Measurements from ENCODE around the gene PIAS4. TPM values are rescaled to one million over a fixed set of nuclear protein-coding genes. Genes with fewer than 3 reads are reported as not detected.

The PIAS4 gene
- total and polyA plus RNA-seq, 5 donors from 2014 or later = 4.1 to 25.4 (median 4.6) TPM

DNA sequence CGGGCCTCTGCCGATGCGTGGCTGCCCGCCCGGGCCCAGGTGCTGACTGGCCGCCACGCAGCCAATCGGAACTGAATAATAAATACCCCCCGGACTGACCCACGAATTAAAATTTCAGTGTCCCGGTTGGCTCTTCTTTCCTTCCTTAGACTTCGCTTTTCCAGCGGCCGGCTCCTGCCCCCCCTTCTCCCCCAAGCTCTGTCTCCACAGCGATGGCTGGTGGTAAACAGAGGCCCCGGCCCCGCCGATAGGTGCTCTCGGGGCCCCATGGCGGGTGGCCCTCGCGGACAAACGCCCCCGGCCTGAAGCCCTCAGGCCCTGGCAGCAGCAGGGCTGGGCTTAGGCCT, 56.6 kb downstream of the PIAS4 start:
- ATAC-seq (ENCODE audit: low read depth in 2 of 2) = no peak
- no peak for DNase-seq
- Histone ChIP-seq H3K36me3 (ENCODE audit: control insufficient read depth, insufficient read depth, low read length) (peaks cover 8% of the 10 kb centered on the region), H3K4me1 (ENCODE audit: control insufficient read depth, insufficient read depth, low read length, poor library complexity, severe bottlenecking) (peaks cover 75% of the 10 kb centered on the region), H3K27me3 (ENCODE audit: control insufficient read depth, insufficient read depth, low read length) (no peaks in the 10 kb centered on the region), H3K27ac (ENCODE audit: insufficient read depth, low read length, poor library complexity, severe bottlenecking) (peak overlapping the region; percentile 83), H3K9me3 (ENCODE audit: control insufficient read depth in 2 of 2, low read length in 2 of 2) (no peaks in the 10 kb centered on the region), H3K4me3 (ENCODE audit: low read depth, low read length) (peak overlapping the region; percentile 48)
- H3K36me3 Mint-ChIP-seq = no peaks in the 10 kb centered on the region
- peak overlapping the region; percentile 87 to 94 (median 92) for H3K4me3 Mint-ChIP-seq
- H3K27me3 Mint-ChIP-seq = no peaks in the 10 kb centered on the region
- H3K27ac Mint-ChIP-seq = peak overlapping the region in 2 of 3 donors; percentile 29 to 83
- H3K4me1 Mint-ChIP-seq = peaks cover 4 to 52% (median 8%) of the 10 kb centered on the region in 4 donors
- H3K9me3 Mint-ChIP-seq = no peaks in the 10 kb centered on the region

DNA sequence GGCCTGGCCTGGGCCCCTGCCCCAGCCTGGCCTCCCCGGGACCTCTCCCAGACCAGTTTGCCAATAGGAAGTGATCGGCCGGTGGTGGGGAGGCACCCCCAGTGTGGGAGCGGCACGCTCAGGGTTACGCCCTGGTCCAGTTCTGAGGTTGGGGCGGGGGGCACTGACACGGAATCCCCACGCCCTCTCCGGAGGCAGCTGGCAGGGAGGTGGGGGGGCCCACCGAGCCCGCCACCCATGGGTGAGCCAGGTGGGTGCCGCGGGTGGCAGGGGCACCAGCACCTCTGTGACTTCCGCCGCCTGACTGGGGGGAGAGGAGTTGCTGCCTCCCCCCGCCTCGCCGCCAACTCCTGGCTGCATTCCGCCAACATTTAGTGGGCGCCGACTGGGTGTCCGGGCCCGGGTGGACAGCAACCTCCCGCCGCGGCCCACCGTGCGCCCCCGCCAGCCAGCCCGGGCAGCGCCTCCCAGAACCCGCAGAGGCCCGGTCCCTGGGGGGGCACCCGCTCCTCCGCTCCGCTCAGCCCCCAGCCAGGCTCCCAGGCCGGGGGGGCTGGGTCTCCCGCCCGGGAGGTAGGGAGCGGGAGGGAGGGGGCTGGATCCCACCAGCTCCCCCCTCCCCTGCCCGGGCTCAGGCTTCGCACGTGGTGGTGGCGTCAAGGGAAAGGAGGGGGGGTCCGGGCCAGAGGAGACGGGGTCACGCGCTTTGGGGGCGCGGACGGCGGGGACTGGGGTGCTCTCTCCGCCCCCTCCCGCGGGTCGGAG, 57.1 kb downstream of the PIAS4 start:
- Mint-ChIP-seq H3K9me3 (peaks cover 0 to 2% (median 0%) of the 10 kb centered on the region in 7 donors), H3K27ac (no peak overlapping the region), H3K4me1 (peaks cover 10 to 55% (median 11%) of the 10 kb centered on the region in 4 donors), H3K27me3 (no peaks in the 10 kb centered on the region), H3K36me3 (no peaks in the 10 kb centered on the region), H3K4me3 (peak overlapping the region; percentile 51 to 94 (median 73))
- Histone ChIP-seq H3K36me3 (ENCODE audit: control insufficient read depth, insufficient read depth, low read length) (peaks cover 8% of the 10 kb centered on the region), H3K27ac (ENCODE audit: insufficient read depth, low read length, poor library complexity, severe bottlenecking) (peak overlapping the region; percentile 83), H3K4me3 (ENCODE audit: low read depth, low read length) (no peak overlapping the region), H3K27me3 (ENCODE audit: control insufficient read depth, insufficient read depth, low read length) (no peaks in the 10 kb centered on the region), H3K9me3 (ENCODE audit: control insufficient read depth in 2 of 2, low read length in 2 of 2) (no peaks in the 10 kb centered on the region), H3K4me1 (ENCODE audit: control insufficient read depth, insufficient read depth, low read length, poor library complexity, severe bottlenecking) (peaks cover 75% of the 10 kb centered on the region)
- peak; percentile 51 to 60 (median 52) for DNase-seq
- ATAC-seq (ENCODE audit: low read depth in 2 of 2) = no peak

GRCh38 chr19:4065430-4066175, 58.1 kb downstream of the PIAS4 start:
- no peak overlapping the region for H3K27ac Mint-ChIP-seq
- peaks cover 71% of the 10 kb centered on the region for H3K4me1 ChIP-seq (ENCODE audit: control insufficient read depth, insufficient read depth, low read length, poor library complexity, severe bottlenecking)
- ATAC-seq (ENCODE audit: low read depth in 2 of 2) (peak; percentile 79 to 83), DNase-seq (peak; percentile 96 to 98 (median 98))
- peaks cover 0 to 3% (median 0%) of the 10 kb centered on the region in 7 donors for H3K9me3 Mint-ChIP-seq
- peaks cover 8% of the 10 kb centered on the region for H3K36me3 ChIP-seq (ENCODE audit: control insufficient read depth, insufficient read depth, low read length)
- H3K27me3 Mint-ChIP-seq = no peaks in the 10 kb centered on the region
- H3K4me3 ChIP-seq (ENCODE audit: low read depth, low read length) = no peak overlapping the region
- peaks cover 11 to 54% (median 13%) of the 10 kb centered on the region in 4 donors for H3K4me1 Mint-ChIP-seq
- H3K36me3 Mint-ChIP-seq = no peaks in the 10 kb centered on the region
- no peaks in the 10 kb centered on the region for H3K27me3 ChIP-seq (ENCODE audit: control insufficient read depth, insufficient read depth, low read length)
- H3K27ac ChIP-seq (ENCODE audit: insufficient read depth, low read length, poor library complexity, severe bottlenecking) = peak overlapping the region; percentile 90
- H3K4me3 Mint-ChIP-seq = peak overlapping the region; percentile 72 to 99 (median 86)
- H3K9me3 ChIP-seq (ENCODE audit: control insufficient read depth in 2 of 2, low read length in 2 of 2) = no peaks in the 10 kb centered on the region

DNA sequence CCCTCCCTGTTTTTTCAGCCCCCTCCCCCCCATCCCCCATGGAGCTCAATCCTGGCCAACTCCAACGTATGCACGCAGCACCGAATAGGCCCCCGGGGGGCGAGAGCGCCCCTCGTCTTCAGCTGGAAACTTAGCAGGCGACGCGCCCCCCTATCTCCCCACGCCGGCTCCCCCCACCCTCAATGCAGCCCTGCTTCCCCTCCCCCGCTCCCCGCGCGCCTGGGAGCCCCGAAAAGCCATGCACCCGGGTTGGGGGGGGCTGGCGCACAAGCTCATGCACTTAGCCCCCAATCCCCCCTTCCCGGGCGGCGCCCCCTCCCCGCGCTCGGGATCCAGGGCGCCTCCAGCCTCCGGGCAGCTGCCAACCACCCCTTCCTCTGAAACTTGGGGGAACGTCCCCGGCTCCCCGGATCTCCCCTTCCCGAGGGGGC, 58.7 kb downstream of the PIAS4 start:
- peaks cover 8% of the 10 kb centered on the region for H3K36me3 ChIP-seq (ENCODE audit: control insufficient read depth, insufficient read depth, low read length)
- no peaks in the 10 kb centered on the region for H3K9me3 ChIP-seq (ENCODE audit: control insufficient read depth in 2 of 2, low read length in 2 of 2)
- Mint-ChIP-seq H3K9me3 (peaks cover 0 to 3% (median 0%) of the 10 kb centered on the region in 7 donors), H3K4me3 (peak overlapping the region; percentile 72 to 99 (median 86)), H3K27ac (peak overlapping the region in 1 of 3 donors; percentile 64), H3K27me3 (no peaks in the 10 kb centered on the region), H3K4me1 (peaks cover 11 to 49% (median 13%) of the 10 kb centered on the region in 4 donors), H3K36me3 (no peaks in the 10 kb centered on the region)
- peak in 1 of 3 donors; percentile 69 for DNase-seq
- H3K27me3 ChIP-seq (ENCODE audit: control insufficient read depth, insufficient read depth, low read length) = no peaks in the 10 kb centered on the region
- peaks cover 65% of the 10 kb centered on the region for H3K4me1 ChIP-seq (ENCODE audit: control insufficient read depth, insufficient read depth, low read length, poor library complexity, severe bottlenecking)
- ATAC-seq (ENCODE audit: low read depth in 2 of 2) = no peak
- H3K27ac ChIP-seq (ENCODE audit: insufficient read depth, low read length, poor library complexity, severe bottlenecking) = peak overlapping the region; percentile 90
- no peak overlapping the region for H3K4me3 ChIP-seq (ENCODE audit: low read depth, low read length)

GRCh38 chr19:4066682-4067395, 59.3 kb downstream of the PIAS4 start, which contains the start of gene ZBTB7A:
Gene ZBTB7A, minus strand, starts transcription at chr19:4066899. Its CDS starts 11,667 bp downstream, at chr19:4055232.
- H3K27me3 Mint-ChIP-seq = no peaks in the 10 kb centered on the region
- H3K9me3 Mint-ChIP-seq = peaks cover 0 to 3% (median 0%) of the 10 kb centered on the region in 7 donors
- peak within 1 kb of the TSS; percentile 92 to 100 (median 94) for H3K4me3 Mint-ChIP-seq
- ATAC-seq (ENCODE audit: low read depth in 2 of 2) = peak; percentile 32 to 38
- no peaks in the 10 kb centered on the region for H3K9me3 ChIP-seq (ENCODE audit: control insufficient read depth in 2 of 2, low read length in 2 of 2)
- H3K27ac Mint-ChIP-seq = peak within 1 kb of the TSS in 2 of 3 donors; percentile 91 to 94
- H3K4me3 ChIP-seq (ENCODE audit: low read depth, low read length) = no peak within 1 kb of the TSS
- peaks cover 58% of the 10 kb centered on the region for H3K4me1 ChIP-seq (ENCODE audit: control insufficient read depth, insufficient read depth, low read length, poor library complexity, severe bottlenecking)
- H3K27me3 ChIP-seq (ENCODE audit: control insufficient read depth, insufficient read depth, low read length) = no peaks in the 10 kb centered on the region
- peak; percentile 75 to 87 (median 80) for DNase-seq
- no peaks in the 10 kb centered on the region for H3K36me3 Mint-ChIP-seq
- H3K36me3 ChIP-seq (ENCODE audit: control insufficient read depth, insufficient read depth, low read length) = peaks cover 8% of the 10 kb centered on the region
- peaks cover 11 to 47% (median 13%) of the 10 kb centered on the region in 4 donors for H3K4me1 Mint-ChIP-seq
- peak within 1 kb of the TSS; percentile 90 for H3K27ac ChIP-seq (ENCODE audit: insufficient read depth, low read length, poor library complexity, severe bottlenecking)

GRCh38 chr19:4067396-4068046, 60.0 kb downstream of the PIAS4 start:
- peak overlapping the region; percentile 90 for H3K27ac ChIP-seq (ENCODE audit: insufficient read depth, low read length, poor library complexity, severe bottlenecking)
- H3K4me3 Mint-ChIP-seq = peak overlapping the region; percentile 90 to 100 (median 90)
- peaks cover 0 to 3% (median 0%) of the 10 kb centered on the region in 7 donors for H3K9me3 Mint-ChIP-seq
- no peaks in the 10 kb centered on the region for H3K27me3 Mint-ChIP-seq
- peak overlapping the region; percentile 62 for H3K4me3 ChIP-seq (ENCODE audit: low read depth, low read length)
- peak in 1 of 3 donors; percentile 55 for DNase-seq
- no peaks in the 10 kb centered on the region for H3K27me3 ChIP-seq (ENCODE audit: control insufficient read depth, insufficient read depth, low read length)
- H3K36me3 ChIP-seq (ENCODE audit: control insufficient read depth, insufficient read depth, low read length) = peaks cover 8% of the 10 kb centered on the region
- no peaks in the 10 kb centered on the region for H3K9me3 ChIP-seq (ENCODE audit: control insufficient read depth in 2 of 2, low read length in 2 of 2)
- H3K27ac Mint-ChIP-seq = peak overlapping the region; percentile 94 to 96 (median 95)
- peak; percentile 1 for ATAC-seq (ENCODE audit: low read depth in 2 of 2)
- peaks cover 11 to 40% (median 13%) of the 10 kb centered on the region in 4 donors for H3K4me1 Mint-ChIP-seq
- no peaks in the 10 kb centered on the region for H3K36me3 Mint-ChIP-seq
- H3K4me1 ChIP-seq (ENCODE audit: control insufficient read depth, insufficient read depth, low read length, poor library complexity, severe bottlenecking) = peaks cover 52% of the 10 kb centered on the region

All from CD4-positive, CD25-positive, alpha-beta regulatory T cell (primary cell).